WTC11 (cell line): ENCODE results near the gene LYAR. TPM values are rescaled to one million over a fixed set of nuclear protein-coding genes. Genes with fewer than 3 reads are reported as not detected.

Source experiments
- ATAC-seq: fragments of 200-7000 bp; cut with Tn5 transposase; 2 replicates; pipeline ENCODE4 v1.10.0; 2021; ENCODE audit warnings: mild to moderate bottlenecking, moderate library complexity
- CTCF ChIA-PET: fragments of 300-600 bp; sonication (Branson Sonifier 250); formaldehyde crosslinking; loops from one replicate; lab custom pipeline; 2021; ENCODE audit warnings: antibody characterized with exemption; lab: Charles Lee
- POLR2A ChIA-PET: fragments of 350-600 bp; sonication (Branson Sonifier 250); formaldehyde crosslinking; loops from one replicate; lab custom pipeline; 2021; ENCODE audit warnings: antibody characterized with exemption; lab: Charles Lee
- DNase-seq: peaks from one replicate; pipeline ENCODE4 v3.0.0; 2021; ENCODE audit warnings: low spot score
- H3K27ac Mint-ChIP-seq: 2 replicates; pipeline ENCODE4 v1.8.0; 2021; ENCODE audit warnings: mixed read lengths
- H3K27me3 Mint-ChIP-seq: 2 replicates; pipeline ENCODE4 v1.8.0; 2021; ENCODE audit warnings: low read depth, mild to moderate bottlenecking, moderate library complexity, mixed read lengths
- H3K36me3 Mint-ChIP-seq: 2 replicates; pipeline ENCODE4 v1.8.0; 2021; ENCODE audit warnings: mixed read lengths
- H3K4me1 Mint-ChIP-seq: 2 replicates; pipeline ENCODE4 v1.8.0; 2022; ENCODE audit warnings: mixed read lengths
- H3K4me3 Mint-ChIP-seq: 2 replicates; pipeline ENCODE4 v1.8.0; 2021; ENCODE audit warnings: mild to moderate bottlenecking, moderate library complexity, mixed read lengths
- H3K9me3 Mint-ChIP-seq: 2 replicates; pipeline ENCODE4 v1.8.0; 2021; ENCODE audit warnings: mixed read lengths
- E2F5 ChIP-seq: sonication (generic); formaldehyde crosslinking; IDR thresholded peaks from 2 replicates; pipeline ENCODE4 v1.8.1; 2022; ENCODE audit warnings: mild to moderate bottlenecking, moderate library complexity, missing genetic modification reagents
- GRHL2 ChIP-seq: fragments of 250-450 bp; sonication (Bioruptor Pico); IDR thresholded peaks from 2 replicates; pipeline ENCODE4 v1.8.0; 2022; ENCODE audit warnings: mild to moderate bottlenecking, moderate library complexity; ENCODE audit not compliant: insufficient replicate concordance, severe bottlenecking
- IRF2 ChIP-seq: sonication (generic); formaldehyde crosslinking; IDR thresholded peaks from 2 replicates; pipeline ENCODE4 v1.8.0; 2022; ENCODE audit warnings: low read depth, missing genetic modification reagents, borderline replicate concordance
- JUN ChIP-seq: sonication (generic); formaldehyde crosslinking; IDR thresholded peaks from 2 replicates; pipeline ENCODE4 v1.8.0; 2023; ENCODE audit warnings: mild to moderate bottlenecking, missing genetic modification reagents
- NR1H2 ChIP-seq: sonication (generic); formaldehyde crosslinking; IDR thresholded peaks from 2 replicates; pipeline ENCODE4 v1.9.0; 2021; ENCODE audit warnings: mild to moderate bottlenecking, moderate library complexity, missing genetic modification reagents
- PRDM15 ChIP-seq: sonication (generic); formaldehyde crosslinking; IDR thresholded peaks from 2 replicates; pipeline ENCODE4 v1.8.0; 2022; ENCODE audit warnings: missing genetic modification reagents
- STAT6 ChIP-seq: sonication (generic); formaldehyde crosslinking; conservative IDR thresholded peaks from 2 replicates; pipeline ENCODE4 v1.8.1; 2023; ENCODE audit warnings: mild to moderate bottlenecking, low read depth, missing genetic modification reagents, moderate library complexity
- TEAD4 ChIP-seq: sonication (generic); formaldehyde crosslinking; IDR thresholded peaks from 2 replicates; pipeline ENCODE4 v1.8.0; 2022; ENCODE audit warnings: mild to moderate bottlenecking, missing genetic modification reagents
- ZNF121 ChIP-seq: sonication (generic); formaldehyde crosslinking; IDR thresholded peaks from 2 replicates; pipeline ENCODE4 v1.8.0; 2023; ENCODE audit warnings: missing genetic modification reagents
- ZNF423 ChIP-seq: fragments of 250-450 bp; sonication (Bioruptor Pico); IDR thresholded peaks from 2 replicates; pipeline ENCODE4 v2.1.2; 2022; ENCODE audit warnings: mild to moderate bottlenecking, moderate library complexity
- ZNF425 ChIP-seq: fragments of 250-450 bp; sonication (Bioruptor Pico); conservative IDR thresholded peaks from 2 replicates; pipeline ENCODE4 v1.9.0; 2021; ENCODE audit warnings: mild to moderate bottlenecking
- total RNA-seq: library from RNA; stranded (reverse); gene quantifications from 3 replicates; pipeline ENCODE4 v1.2.3, GENCODE V29; 2021
- TF ChIP-seq, protein P1 (sequence below): sonication (generic); formaldehyde crosslinking; IDR thresholded peaks from 2 replicates; pipeline ENCODE4 v1.8.1; 2023; ENCODE audit warnings: mild to moderate bottlenecking, missing genetic modification reagents
- TF ChIP-seq, protein P2 (sequence below): sonication (generic); formaldehyde crosslinking; IDR thresholded peaks from 2 replicates; pipeline ENCODE4 v1.8.1; 2023; ENCODE audit warnings: mild to moderate bottlenecking, missing genetic modification reagents, borderline replicate concordance
- TF ChIP-seq, protein P3 (sequence below): sonication (generic); formaldehyde crosslinking; IDR thresholded peaks from 2 replicates; pipeline ENCODE4 v1.8.0; 2022; ENCODE audit warnings: mild to moderate bottlenecking, missing genetic modification reagents

Gene LYAR
- total RNA-seq, 1 experiment from 2014 or later, result 36.8 TPM

- TF ChIP-seq IRF2 (CRISPR knock-in tag), result no peak
- TF ChIP-seq, protein P1, sequence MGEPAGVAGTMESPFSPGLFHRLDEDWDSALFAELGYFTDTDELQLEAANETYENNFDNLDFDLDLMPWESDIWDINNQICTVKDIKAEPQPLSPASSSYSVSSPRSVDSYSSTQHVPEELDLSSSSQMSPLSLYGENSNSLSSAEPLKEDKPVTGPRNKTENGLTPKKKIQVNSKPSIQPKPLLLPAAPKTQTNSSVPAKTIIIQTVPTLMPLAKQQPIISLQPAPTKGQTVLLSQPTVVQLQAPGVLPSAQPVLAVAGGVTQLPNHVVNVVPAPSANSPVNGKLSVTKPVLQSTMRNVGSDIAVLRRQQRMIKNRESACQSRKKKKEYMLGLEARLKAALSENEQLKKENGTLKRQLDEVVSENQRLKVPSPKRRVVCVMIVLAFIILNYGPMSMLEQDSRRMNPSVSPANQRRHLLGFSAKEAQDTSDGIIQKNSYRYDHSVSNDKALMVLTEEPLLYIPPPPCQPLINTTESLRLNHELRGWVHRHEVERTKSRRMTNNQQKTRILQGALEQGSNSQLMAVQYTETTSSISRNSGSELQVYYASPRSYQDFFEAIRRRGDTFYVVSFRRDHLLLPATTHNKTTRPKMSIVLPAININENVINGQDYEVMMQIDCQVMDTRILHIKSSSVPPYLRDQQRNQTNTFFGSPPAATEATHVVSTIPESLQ (CRISPR knock-in tag), result no peak
- no peak for TF ChIP-seq GRHL2 (CRISPR knock-in tag)
- TF ChIP-seq PRDM15, result no peak
- TF ChIP-seq E2F5, result no peak
- no peak for TF ChIP-seq JUN (CRISPR knock-in tag)
- TF ChIP-seq, all 79 proteins: peak for 0
These were observed 40.8 kb upstream of the LYAR start (continued) for GRCh38 chr4:4330794-4331193.

GRCh38 chr4:4329496-4329895, 39.5 kb upstream of the LYAR start:
- Mint-ChIP-seq H3K27ac (no peak overlapping the region), H3K36me3 (no peaks in the 10 kb centered on the region), H3K4me1 (peaks cover 4% of the 10 kb centered on the region), H3K27me3 (peaks cover 2% of the 10 kb centered on the region), H3K9me3 (peaks cover 7% of the 10 kb centered on the region), H3K4me3 (no peak overlapping the region)
- CTCF ChIA-PET, result no interaction called here
- ATAC-seq (no peak), DNase-seq (no peak)
- POLR2A ChIA-PET, result no interaction called here
- no peak for TF ChIP-seq ZNF425 (CRISPR knock-in tag)
- TF ChIP-seq ZNF423 (CRISPR knock-in tag), result no peak
- TF ChIP-seq, protein P2, sequence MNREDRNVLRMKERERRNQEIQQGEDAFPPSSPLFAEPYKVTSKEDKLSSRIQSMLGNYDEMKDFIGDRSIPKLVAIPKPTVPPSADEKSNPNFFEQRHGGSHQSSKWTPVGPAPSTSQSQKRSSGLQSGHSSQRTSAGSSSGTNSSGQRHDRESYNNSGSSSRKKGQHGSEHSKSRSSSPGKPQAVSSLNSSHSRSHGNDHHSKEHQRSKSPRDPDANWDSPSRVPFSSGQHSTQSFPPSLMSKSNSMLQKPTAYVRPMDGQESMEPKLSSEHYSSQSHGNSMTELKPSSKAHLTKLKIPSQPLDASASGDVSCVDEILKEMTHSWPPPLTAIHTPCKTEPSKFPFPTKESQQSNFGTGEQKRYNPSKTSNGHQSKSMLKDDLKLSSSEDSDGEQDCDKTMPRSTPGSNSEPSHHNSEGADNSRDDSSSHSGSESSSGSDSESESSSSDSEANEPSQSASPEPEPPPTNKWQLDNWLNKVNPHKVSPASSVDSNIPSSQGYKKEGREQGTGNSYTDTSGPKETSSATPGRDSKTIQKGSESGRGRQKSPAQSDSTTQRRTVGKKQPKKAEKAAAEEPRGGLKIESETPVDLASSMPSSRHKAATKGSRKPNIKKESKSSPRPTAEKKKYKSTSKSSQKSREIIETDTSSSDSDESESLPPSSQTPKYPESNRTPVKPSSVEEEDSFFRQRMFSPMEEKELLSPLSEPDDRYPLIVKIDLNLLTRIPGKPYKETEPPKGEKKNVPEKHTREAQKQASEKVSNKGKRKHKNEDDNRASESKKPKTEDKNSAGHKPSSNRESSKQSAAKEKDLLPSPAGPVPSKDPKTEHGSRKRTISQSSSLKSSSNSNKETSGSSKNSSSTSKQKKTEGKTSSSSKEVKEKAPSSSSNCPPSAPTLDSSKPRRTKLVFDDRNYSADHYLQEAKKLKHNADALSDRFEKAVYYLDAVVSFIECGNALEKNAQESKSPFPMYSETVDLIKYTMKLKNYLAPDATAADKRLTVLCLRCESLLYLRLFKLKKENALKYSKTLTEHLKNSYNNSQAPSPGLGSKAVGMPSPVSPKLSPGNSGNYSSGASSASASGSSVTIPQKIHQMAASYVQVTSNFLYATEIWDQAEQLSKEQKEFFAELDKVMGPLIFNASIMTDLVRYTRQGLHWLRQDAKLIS (CRISPR knock-in tag), result no peak
- no peak for TF ChIP-seq JUN (CRISPR knock-in tag)
- TF ChIP-seq NR1H2, result no peak
- TF ChIP-seq E2F5, result no peak
- TF ChIP-seq, protein P3, sequence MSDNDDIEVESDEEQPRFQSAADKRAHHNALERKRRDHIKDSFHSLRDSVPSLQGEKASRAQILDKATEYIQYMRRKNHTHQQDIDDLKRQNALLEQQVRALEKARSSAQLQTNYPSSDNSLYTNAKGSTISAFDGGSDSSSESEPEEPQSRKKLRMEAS (CRISPR knock-in tag), result no peak
- TF ChIP-seq PRDM15, result no peak
- no peak for TF ChIP-seq STAT6 (CRISPR knock-in tag)
- no peak for TF ChIP-seq TEAD4
- no peak for TF ChIP-seq ZNF121 (CRISPR knock-in tag)
